H1 (cell line): Measurements from ENCODE around the gene FAM43B. TPM values are rescaled to one million over a fixed set of nuclear protein-coding genes. Genes with fewer than 3 reads are reported as not detected.

Source experiments
- CTCF ChIA-PET: fragments of 300-600 bp; sonication (Branson Sonifier 250); formaldehyde crosslinking; loops from one replicate; lab custom pipeline; 2021; ENCODE audit not compliant: partially characterized antibody; lab: Charles Lee
- POLR2A ChIA-PET: fragments of 300-600 bp; sonication (Branson Sonifier 250); formaldehyde crosslinking; loops from one replicate; lab custom pipeline; 2021; ENCODE audit warnings: inconsistent platforms; ENCODE audit not compliant: partially characterized antibody; lab: Charles Lee
- DNase-seq, 2 experiments: peaks; one replicate each; pipeline versions ENCODE4 v3.0.0 to v3.0.0-alpha.2; 2010 to 2022; ENCODE audit warnings: low spot score in 2 of 2, low read depth in 1 of 2, mixed read lengths in 1 of 2
- FAIRE-seq: peaks from 2 replicates; lab custom pipeline; 2011; peaks lifted over from hg19 to GRCh38; lab: Jason Lieb, UNC
- H2AFZ ChIP-seq: 2 replicates; pipeline ENCODE4 v1.8.1; 2012; ENCODE audit warnings: low read length, inconsistent platforms
- H2AK5ac ChIP-seq: 2 replicates; pipeline ENCODE4 v1.6.1; 2013; ENCODE audit warnings: low read depth, low read length
- H2BK120ac ChIP-seq: replicated peaks from 2 replicates; pipeline ENCODE3; 2013; ENCODE audit warnings: low read depth, low read length, inconsistent platforms
- H2BK12ac ChIP-seq: 2 replicates; pipeline ENCODE4 v1.6.1; 2013; ENCODE audit warnings: low read depth, low read length
- H2BK15ac ChIP-seq: 2 replicates; pipeline ENCODE4 v1.6.1; 2013; ENCODE audit warnings: low read length
- H2BK20ac ChIP-seq: 2 replicates; pipeline ENCODE4 v1.6.1; 2013; ENCODE audit warnings: low read length
- H2BK5ac ChIP-seq: 2 replicates; pipeline ENCODE4 v1.6.1; 2013; ENCODE audit warnings: low read depth, low read length
- H3K14ac ChIP-seq: 2 replicates; pipeline ENCODE4 v1.6.1; 2013; ENCODE audit warnings: inconsistent platforms; ENCODE audit not compliant: insufficient read length
- H3K18ac ChIP-seq: 2 replicates; pipeline ENCODE4 v1.6.1; 2013; ENCODE audit warnings: low read length; ENCODE audit errors: extremely low read depth
- H3K23ac ChIP-seq: 2 replicates; pipeline ENCODE4 v1.6.1; 2013; ENCODE audit warnings: inconsistent platforms; ENCODE audit not compliant: insufficient read length
- H3K23me2 ChIP-seq: 2 replicates; pipeline ENCODE4 v1.6.1; 2013; ENCODE audit warnings: low read depth, low read length
- H3K27ac ChIP-seq: 2 replicates; pipeline ENCODE4 v1.6.1; 2011; ENCODE audit warnings: low read depth, low read length, inconsistent platforms
- H3K27me3 ChIP-seq, 4 experiments: replicated peaks in 1 of 4; 1 replicate in 1 of 4; 2 replicates in 3 of 4; pipeline versions ENCODE4 v1.6.1 to v1.8.1; 2011 to 2013; ENCODE audit warnings: low read length in 3 of 4, mild to moderate bottlenecking in 3 of 4, inconsistent platforms in 2 of 4, mixed read lengths in 2 of 4, moderate library complexity in 1 of 4; ENCODE audit not compliant: control insufficient read depth in 3 of 4, insufficient read depth in 3 of 4; ENCODE audit errors: extremely low read depth in 1 of 4
- H3K36me3 ChIP-seq, 4 experiments: 2 replicates each; pipeline versions ENCODE4 v1.6.1 to v1.8.1; 2011 to 2013; ENCODE audit warnings: mild to moderate bottlenecking in 4 of 4, low read length in 3 of 4, moderate library complexity in 2 of 4, control low read depth in 1 of 4, inconsistent platforms in 1 of 4; ENCODE audit not compliant: insufficient read depth in 4 of 4, control insufficient read depth in 2 of 4
- H3K4ac ChIP-seq: replicated peaks from 2 replicates; pipeline ENCODE3; 2013; ENCODE audit warnings: low read length, low read depth, mixed read lengths, inconsistent platforms; ENCODE audit not compliant: insufficient read length
- H3K4me1 ChIP-seq, 4 experiments: replicated peaks in 1 of 4; 1 replicate in 1 of 4; 2 replicates in 3 of 4; pipeline versions ENCODE4 v1.6.1 to v1.8.1; 2011 to 2013; ENCODE audit warnings: low read length in 3 of 4, inconsistent platforms in 2 of 4, mixed read lengths in 1 of 4; ENCODE audit not compliant: insufficient read depth in 4 of 4, control insufficient read depth in 3 of 4
- H3K4me2 ChIP-seq, 2 experiments: 2 replicates each; pipeline versions ENCODE4 v1.6.1 to v1.8.1; 2011 to 2013; ENCODE audit warnings: low read depth in 2 of 2, low read length in 2 of 2, control low read depth in 1 of 2, inconsistent platforms in 1 of 2, mild to moderate bottlenecking in 1 of 2; ENCODE audit not compliant: insufficient read depth in 1 of 2
- H3K4me3 ChIP-seq, 4 experiments: fragments of 200-600, 300-600 bp in 1 of 4; sonication (generic), shearing (Covaris generic), sonication (Bioruptor Twin) in 1 of 4; 2 replicates each; pipeline versions ENCODE4 v1.5.1 to v1.8.1; 2011 to 2016; ENCODE audit warnings: low read length in 4 of 4, low read depth in 3 of 4, control low read depth in 2 of 4, inconsistent platforms in 2 of 4, mild to moderate bottlenecking in 2 of 4, mixed read lengths in 1 of 4, moderate library complexity in 1 of 4; ENCODE audit not compliant: insufficient read depth in 2 of 4; ENCODE audit errors: extremely low read depth in 1 of 4
- H3K56ac ChIP-seq: replicated peaks from 2 replicates; pipeline ENCODE3; 2013; ENCODE audit warnings: low read depth, mild to moderate bottlenecking, mixed read lengths, low read length, inconsistent platforms; ENCODE audit not compliant: insufficient read length
- H3K79me1 ChIP-seq: 2 replicates; pipeline ENCODE4 v1.6.1; 2013; ENCODE audit warnings: low read depth, low read length, control low read depth
- H3K79me2 ChIP-seq, 2 experiments: 2 replicates each; pipeline versions ENCODE4 v1.6.1 to v1.8.1; 2012 to 2013; ENCODE audit warnings: low read length in 2 of 2, mild to moderate bottlenecking in 2 of 2, inconsistent platforms in 1 of 2; ENCODE audit not compliant: insufficient read depth in 2 of 2, control insufficient read depth in 1 of 2
- H3K9ac ChIP-seq, 4 experiments: replicated peaks in 1 of 4; 1 replicate in 1 of 4; 2 replicates in 3 of 4; pipeline versions ENCODE4 v1.6.1 to v1.8.1; 2011 to 2013; ENCODE audit warnings: low read depth in 3 of 4, low read length in 3 of 4, control low read depth in 2 of 4, mild to moderate bottlenecking in 2 of 4, moderate library complexity in 2 of 4, inconsistent platforms in 1 of 4; ENCODE audit errors: extremely low read depth in 1 of 4
- H3K9me3 ChIP-seq, 2 experiments: 2 replicates each; pipeline versions ENCODE4 v1.6.1 to v1.8.1; 2012 to 2013; ENCODE audit warnings: mild to moderate bottlenecking in 2 of 2, moderate library complexity in 2 of 2, control low read depth in 1 of 2, inconsistent platforms in 1 of 2, low read depth in 1 of 2, low read length in 1 of 2, mixed read lengths in 1 of 2; ENCODE audit not compliant: insufficient read depth in 2 of 2
- H4K20me1 ChIP-seq, 2 experiments: replicated peaks in 1 of 2; 2 replicates each; pipeline versions ENCODE3 to v1.8.1; 2011 to 2013; ENCODE audit warnings: inconsistent platforms in 2 of 2, low read length in 2 of 2, mild to moderate bottlenecking in 1 of 2; ENCODE audit not compliant: insufficient read depth in 2 of 2, control insufficient read depth in 1 of 2
- H4K5ac ChIP-seq: 2 replicates; pipeline ENCODE4 v1.6.1; 2013; ENCODE audit warnings: low read length, low read depth, mixed read lengths, inconsistent platforms; ENCODE audit not compliant: insufficient read length
- H4K8ac ChIP-seq: 2 replicates; pipeline ENCODE4 v1.8.0; 2013; ENCODE audit warnings: mild to moderate bottlenecking, moderate library complexity, low read length, inconsistent platforms; ENCODE audit not compliant: insufficient read depth; ENCODE audit errors: extremely low read depth
- H4K91ac ChIP-seq: replicated peaks from 2 replicates; pipeline ENCODE3; 2013; ENCODE audit warnings: low read length, mixed read lengths, inconsistent platforms; ENCODE audit not compliant: insufficient read length
- CTBP2 ChIP-seq: IDR thresholded peaks from 2 replicates; pipeline ENCODE4 v1.7.0; 2011; ENCODE audit warnings: borderline replicate concordance, mild to moderate bottlenecking, moderate library complexity, mixed read lengths, low read length; ENCODE audit not compliant: insufficient read depth, insufficient read length
- E2F6 ChIP-seq: IDR thresholded peaks from 2 replicates; pipeline ENCODE4 v1.6.1; 2012; ENCODE audit warnings: inconsistent platforms
- NANOG ChIP-seq: IDR thresholded peaks from 2 replicates; pipeline ENCODE4 v1.6.1; 2011; ENCODE audit warnings: low read length, low read depth, mild to moderate bottlenecking, inconsistent platforms; ENCODE audit not compliant: insufficient read depth, poor library complexity, severe bottlenecking
- POLR2AphosphoS5 ChIP-seq: IDR thresholded peaks from 2 replicates; pipeline ENCODE4 v1.6.1; 2011; ENCODE audit warnings: low read depth, low read length
- RFX5 ChIP-seq: IDR thresholded peaks from 2 replicates; pipeline ENCODE4 v1.6.1; 2011; ENCODE audit warnings: low read depth, low read length, improper control_type of control experiment, borderline replicate concordance
- SIN3A ChIP-seq, 2 experiments: IDR thresholded peaks in 1 of 2; conservative IDR thresholded peaks in 1 of 2; 2 replicates each; pipeline ENCODE4 v1.6.1; 2011 to 2012; ENCODE audit warnings: low read length in 2 of 2, improper control_type of control experiment in 1 of 2, low read depth in 1 of 2, mild to moderate bottlenecking in 1 of 2
- SP4 ChIP-seq: IDR thresholded peaks from 2 replicates; pipeline ENCODE4 v1.6.1; 2012; ENCODE audit warnings: low read length, inconsistent platforms
- TCF12 ChIP-seq: IDR thresholded peaks from 2 replicates; pipeline ENCODE4 v1.6.1; 2011; ENCODE audit warnings: low read depth, mild to moderate bottlenecking, low read length
- WGBS, 2 experiments: shearing (Covaris generic) in 1 of 2; methylation state at CpG; one replicate each; pipeline versions ENCODE4 v1.1.6 to v1.1.7; 2013 to 2015; ENCODE audit warnings: low lambda C conversion rate in 2 of 2, mixed read lengths in 2 of 2, inconsistent platforms in 1 of 2, low coverage in 1 of 2, missing lambda C conversion rate in 1 of 2; ENCODE audit not compliant: insufficient replicate concordance in 2 of 2, insufficient coverage in 1 of 2, insufficient read length in 1 of 2; ENCODE audit errors: extremely low coverage in 1 of 2, missing lambda C conversion rate in 1 of 2; 5-methylcytosine and 5-hydroxymethylcytosine counted together
- polyA plus RNA-seq, 7 experiments: library from polyadenylated mRNA; depleted of rRNA in 3 of 7; stranded (reverse) in 5 of 7; unstranded in 2 of 7; fragments of >200 nt in 5 of 7; fragments of 200-250 nt in 2 of 7; gene quantifications; 1 replicate in 5 of 7; 2 replicates in 1 of 7; 4 replicates in 1 of 7; pipeline versions ENCODE4 v1.2.1 to v1.2.3, GENCODE V29; 2011 to 2013; ENCODE audit warnings: missing spikeins in 2 of 7, mixed read lengths in 2 of 7
- total RNA-seq: library from RNA; stranded (reverse); fragmentation: NEBNext Ultra II Directional; extraction: Animal tissue kit (Norgen Biotek cat#: 25700); gene quantifications from 2 replicates; pipeline ENCODE4 v1.2.1, GENCODE V29; 2021

The FAM43B gene
- total and polyA plus RNA-seq, 2 of the 8 experiments (the other 6 are each of a cell fraction or from before 2014, with no cell fraction given) = 0.88 to 2.2 TPM

- H3K23ac ChIP-seq = no peak overlapping the region
- no peak overlapping the region for H2AK5ac ChIP-seq
- no peak overlapping the region for H4K8ac ChIP-seq
- H3K14ac ChIP-seq = no peak overlapping the region
- H3K56ac ChIP-seq = no peak overlapping the region
- H2BK20ac ChIP-seq = no peak overlapping the region
- H3K79me2 ChIP-seq = no peaks in the 10 kb centered on the region
- CTCF ChIA-PET = interaction anchor here (0.8 to 1.8 kb wide), 5 partner anchors 9 to 132 kb away, joined by 3 to 10 read pairs (median 3); no protein-coding TSS in a partner anchor
- H3K36me3 ChIP-seq = no peaks in the 10 kb centered on the region
- H3K4me2 ChIP-seq = no peak overlapping the region
- H4K5ac ChIP-seq = no peak overlapping the region
- H2BK120ac ChIP-seq = no peak overlapping the region
- no peak overlapping the region for H2BK15ac ChIP-seq
- no peak overlapping the region for H3K4ac ChIP-seq
- DNase-seq (no peak), FAIRE-seq (no peak)
- H4K20me1 ChIP-seq = no peaks in the 10 kb centered on the region
- no peak overlapping the region for H4K91ac ChIP-seq
- no peaks in the 10 kb centered on the region for H3K23me2 ChIP-seq
- no peak overlapping the region for H3K9ac ChIP-seq
- H3K4me3 ChIP-seq = no peak overlapping the region
- H3K27me3 ChIP-seq = peaks cover 0 to 6% (median 1%) of the 10 kb centered on the region in 4 experiments; a peak in 2 of 7 replicates
- H3K9me3 ChIP-seq = no peaks in the 10 kb centered on the region
- peaks cover 0 to 3% (median 0%) of the 10 kb centered on the region in 4 experiments; a peak in 1 of 7 replicates for H3K4me1 ChIP-seq
- H2AFZ ChIP-seq = no peak overlapping the region
- 82% methylated on average over 4 of the region's 4 CpGs; no CpG with 5 or more reads in 1 of the 2 experiments for WGBS, 2 experiments
- no peak overlapping the region for H3K27ac ChIP-seq
- POLR2A ChIA-PET = interaction anchor here (1.4 kb wide), 1 partner anchor 65 kb away, joined by 3 read pairs; no protein-coding TSS in a partner anchor
- no peak overlapping the region for H2BK5ac ChIP-seq
- H2BK12ac ChIP-seq = no peak overlapping the region; the same call in 1 of the 2 replicates
- no peak overlapping the region for H3K18ac ChIP-seq
- H3K79me1 ChIP-seq = no peaks in the 10 kb centered on the region
- TF ChIP-seq RFX5 = no peak
- no peak for TF ChIP-seq NANOG
- TF ChIP-seq POLR2AphosphoS5 = no peak
- no peak for TF ChIP-seq SP4
- TF ChIP-seq SIN3A (conservative IDR thresholded peaks at IDR 0.05 in 1 of 2, IDR thresholded peaks at IDR 0.05 in 1 of 2; ENCODE audit: low read depth in 1 of 2, low read length in 2 of 2) = no peak
- TF ChIP-seq CTBP2 = no peak
- TF ChIP-seq E2F6 = no peak
- no peak for TF ChIP-seq TCF12
Observed at GRCh38 chr1:20565234-20565633, 12.9 kb downstream of the FAM43B start.
